NB4 (cell line): ENCODE data around the gene PLA2G4F.

Experiments
- DNase-seq: peaks from one replicate; pipeline ENCODE4 v3.0.0; 2010; ENCODE audit warnings: low read depth
- H3K4me3 ChIP-seq: one replicate; pipeline ENCODE4 v1.5.1; 2011; ENCODE audit warnings: mild to moderate bottlenecking, low read depth, low read length, moderate library complexity
- CTCF ChIP-seq: IDR thresholded peaks from one replicate; pipeline ENCODE4 v1.5.1; 2012; ENCODE audit warnings: low read depth, low read length
- MYC ChIP-seq: IDR thresholded peaks from 2 replicates; pipeline ENCODE4 v1.6.1; 2011; ENCODE audit warnings: low read depth, low read length
- POLR2A ChIP-seq: IDR thresholded peaks from 2 replicates; pipeline ENCODE4 v1.6.1; 2011; ENCODE audit warnings: mild to moderate bottlenecking; ENCODE audit not compliant: insufficient read length; ENCODE audit errors: extremely low read depth
- TF ChIP-seq, protein P1 (sequence below): IDR thresholded peaks from 2 replicates; pipeline ENCODE4 v1.6.1; 2011; ENCODE audit warnings: low read depth, low read length

Gene PLA2G4F, protein sequence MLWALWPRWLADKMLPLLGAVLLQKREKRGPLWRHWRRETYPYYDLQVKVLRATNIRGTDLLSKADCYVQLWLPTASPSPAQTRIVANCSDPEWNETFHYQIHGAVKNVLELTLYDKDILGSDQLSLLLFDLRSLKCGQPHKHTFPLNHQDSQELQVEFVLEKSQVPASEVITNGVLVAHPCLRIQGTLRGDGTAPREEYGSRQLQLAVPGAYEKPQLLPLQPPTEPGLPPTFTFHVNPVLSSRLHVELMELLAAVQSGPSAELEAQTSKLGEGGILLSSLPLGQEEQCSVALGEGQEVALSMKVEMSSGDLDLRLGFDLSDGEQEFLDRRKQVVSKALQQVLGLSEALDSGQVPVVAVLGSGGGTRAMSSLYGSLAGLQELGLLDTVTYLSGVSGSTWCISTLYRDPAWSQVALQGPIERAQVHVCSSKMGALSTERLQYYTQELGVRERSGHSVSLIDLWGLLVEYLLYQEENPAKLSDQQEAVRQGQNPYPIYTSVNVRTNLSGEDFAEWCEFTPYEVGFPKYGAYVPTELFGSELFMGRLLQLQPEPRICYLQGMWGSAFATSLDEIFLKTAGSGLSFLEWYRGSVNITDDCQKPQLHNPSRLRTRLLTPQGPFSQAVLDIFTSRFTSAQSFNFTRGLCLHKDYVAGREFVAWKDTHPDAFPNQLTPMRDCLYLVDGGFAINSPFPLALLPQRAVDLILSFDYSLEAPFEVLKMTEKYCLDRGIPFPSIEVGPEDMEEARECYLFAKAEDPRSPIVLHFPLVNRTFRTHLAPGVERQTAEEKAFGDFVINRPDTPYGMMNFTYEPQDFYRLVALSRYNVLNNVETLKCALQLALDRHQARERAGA

GRCh38 chr15:42156243-42156922 is at the start of gene PLA2G4F:
TSS of gene PLA2G4F (minus strand) at chr15:42156636. CDS start at chr15:42156549, 87 bp downstream.
- no peak for DNase-seq
- no peak for TF ChIP-seq CTCF
- TF ChIP-seq MYC = no peak
- TF ChIP-seq POLR2A = no peak
- TF ChIP-seq, protein P1, sequence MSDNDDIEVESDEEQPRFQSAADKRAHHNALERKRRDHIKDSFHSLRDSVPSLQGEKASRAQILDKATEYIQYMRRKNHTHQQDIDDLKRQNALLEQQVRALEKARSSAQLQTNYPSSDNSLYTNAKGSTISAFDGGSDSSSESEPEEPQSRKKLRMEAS = no peak
- H3K4me3 ChIP-seq = no peak within 1 kb of the TSS

- TF ChIP-seq POLR2A (no peak), CTCF (no peak), MYC (no peak)
- TF ChIP-seq, protein P1 = no peak
- H3K4me3 ChIP-seq = no peak overlapping the region
- DNase-seq = peak; percentile 12
Measured at GRCh38 chr15:42203891-42204290, 47.5 kb upstream of the PLA2G4F start.

GRCh38 chr15:42202653-42203052 is 46.2 kb upstream of the PLA2G4F start:
- no peak for DNase-seq
- TF ChIP-seq POLR2A (no peak), MYC (no peak), CTCF (no peak)
- TF ChIP-seq, protein P1 = no peak
- no peak overlapping the region for H3K4me3 ChIP-seq

DNA sequence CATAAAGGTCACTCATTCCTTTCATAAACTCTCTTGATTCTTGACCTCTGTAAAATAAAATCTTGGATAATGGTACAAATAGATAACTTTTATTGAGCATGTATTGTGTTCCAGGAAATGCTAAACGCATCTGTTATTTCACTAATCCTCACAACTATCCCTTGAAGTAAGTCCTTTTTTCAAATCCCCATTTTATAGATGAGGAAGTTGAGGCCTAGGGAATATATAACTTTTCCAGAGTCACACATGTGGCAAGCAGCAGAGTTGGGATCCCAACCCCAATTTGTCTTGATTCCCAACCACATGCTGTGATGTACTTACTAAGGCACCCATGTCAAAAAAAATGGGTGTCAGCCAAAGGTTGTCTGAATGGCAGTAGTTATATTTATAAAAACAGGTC is 45.4 kb upstream of the PLA2G4F start:
- H3K4me3 ChIP-seq = no peak overlapping the region
- no peak for DNase-seq
- TF ChIP-seq, protein P1 = no peak
- TF ChIP-seq CTCF (no peak), MYC (no peak), POLR2A (no peak)

GRCh38 chr15:42199126-42199525 is 42.7 kb upstream of the PLA2G4F start:
- TF ChIP-seq POLR2A = no peak
- TF ChIP-seq, protein P1 = no peak
- TF ChIP-seq CTCF = no peak
- TF ChIP-seq MYC = no peak
- DNase-seq = no peak
- no peak overlapping the region for H3K4me3 ChIP-seq
